WTC11 (cell line): ENCODE measurements around the gene TRIM42. TPM values are rescaled to one million over a fixed set of nuclear protein-coding genes. Genes with fewer than 3 reads are reported as not detected.

Experiments
- JAZF1 ChIP-seq: fragments of 250-450 bp; sonication (Bioruptor Pico); IDR thresholded peaks from 2 replicates; pipeline ENCODE4 v1.9.0; 2021; ENCODE audit warnings: moderate library complexity, mild to moderate bottlenecking, inconsistent platforms
- KAT7 ChIP-seq: sonication (generic); formaldehyde crosslinking; IDR thresholded peaks from 2 replicates; pipeline ENCODE4 v1.8.1; 2023; ENCODE audit warnings: missing genetic modification reagents, mild to moderate bottlenecking, borderline replicate concordance
- SMAD4 ChIP-seq: sonication (generic); formaldehyde crosslinking; IDR thresholded peaks from 2 replicates; pipeline ENCODE4 v1.8.0; 2022; ENCODE audit warnings: mild to moderate bottlenecking, missing genetic modification reagents
- SOX15 ChIP-seq: fragments of 250-450 bp; sonication (Bioruptor Pico); IDR thresholded peaks from 2 replicates; pipeline ENCODE4 v1.9.0; 2021; ENCODE audit warnings: mild to moderate bottlenecking
- total RNA-seq: library from RNA; stranded (reverse); gene quantifications from 3 replicates; pipeline ENCODE4 v1.2.3, GENCODE V29; 2021
- TF ChIP-seq, protein P1 (sequence below): sonication (generic); formaldehyde crosslinking; IDR thresholded peaks from 2 replicates; pipeline ENCODE4 v1.8.1; 2023; ENCODE audit warnings: mild to moderate bottlenecking, missing genetic modification reagents, borderline replicate concordance

The TRIM42 gene
- total RNA-seq, 1 experiment from 2014 or later = not detected

DNA sequence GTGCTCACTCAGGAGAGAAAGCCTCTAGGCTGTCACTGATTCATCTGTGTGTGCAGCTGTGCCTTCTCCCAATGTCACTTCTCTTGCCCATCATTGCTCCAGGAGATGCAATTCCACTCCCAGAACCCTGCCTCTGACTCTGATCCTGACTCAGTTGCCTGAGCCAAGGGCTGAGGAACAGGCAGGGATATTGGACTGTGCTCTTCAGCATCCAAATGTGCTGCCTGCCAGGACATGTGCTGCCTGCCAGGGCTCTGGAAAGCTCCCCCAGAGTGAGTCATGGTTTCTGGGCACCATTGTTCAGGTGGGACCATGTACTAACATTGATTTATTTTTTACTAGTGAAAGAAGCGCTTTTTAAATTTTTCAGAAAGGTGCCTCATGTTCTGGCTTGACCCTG, 71.0 kb downstream of the TRIM42 start (continued):
- no peak for TF ChIP-seq JAZF1 (CRISPR knock-in tag)
- no peak for TF ChIP-seq KAT7 (CRISPR knock-in tag)
- TF ChIP-seq SOX15 (CRISPR knock-in tag) = no peak
- TF ChIP-seq, protein P1, sequence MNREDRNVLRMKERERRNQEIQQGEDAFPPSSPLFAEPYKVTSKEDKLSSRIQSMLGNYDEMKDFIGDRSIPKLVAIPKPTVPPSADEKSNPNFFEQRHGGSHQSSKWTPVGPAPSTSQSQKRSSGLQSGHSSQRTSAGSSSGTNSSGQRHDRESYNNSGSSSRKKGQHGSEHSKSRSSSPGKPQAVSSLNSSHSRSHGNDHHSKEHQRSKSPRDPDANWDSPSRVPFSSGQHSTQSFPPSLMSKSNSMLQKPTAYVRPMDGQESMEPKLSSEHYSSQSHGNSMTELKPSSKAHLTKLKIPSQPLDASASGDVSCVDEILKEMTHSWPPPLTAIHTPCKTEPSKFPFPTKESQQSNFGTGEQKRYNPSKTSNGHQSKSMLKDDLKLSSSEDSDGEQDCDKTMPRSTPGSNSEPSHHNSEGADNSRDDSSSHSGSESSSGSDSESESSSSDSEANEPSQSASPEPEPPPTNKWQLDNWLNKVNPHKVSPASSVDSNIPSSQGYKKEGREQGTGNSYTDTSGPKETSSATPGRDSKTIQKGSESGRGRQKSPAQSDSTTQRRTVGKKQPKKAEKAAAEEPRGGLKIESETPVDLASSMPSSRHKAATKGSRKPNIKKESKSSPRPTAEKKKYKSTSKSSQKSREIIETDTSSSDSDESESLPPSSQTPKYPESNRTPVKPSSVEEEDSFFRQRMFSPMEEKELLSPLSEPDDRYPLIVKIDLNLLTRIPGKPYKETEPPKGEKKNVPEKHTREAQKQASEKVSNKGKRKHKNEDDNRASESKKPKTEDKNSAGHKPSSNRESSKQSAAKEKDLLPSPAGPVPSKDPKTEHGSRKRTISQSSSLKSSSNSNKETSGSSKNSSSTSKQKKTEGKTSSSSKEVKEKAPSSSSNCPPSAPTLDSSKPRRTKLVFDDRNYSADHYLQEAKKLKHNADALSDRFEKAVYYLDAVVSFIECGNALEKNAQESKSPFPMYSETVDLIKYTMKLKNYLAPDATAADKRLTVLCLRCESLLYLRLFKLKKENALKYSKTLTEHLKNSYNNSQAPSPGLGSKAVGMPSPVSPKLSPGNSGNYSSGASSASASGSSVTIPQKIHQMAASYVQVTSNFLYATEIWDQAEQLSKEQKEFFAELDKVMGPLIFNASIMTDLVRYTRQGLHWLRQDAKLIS (CRISPR knock-in tag) = no peak
- no peak for TF ChIP-seq SMAD4 (CRISPR knock-in tag)
